ENCODE measurements around the gene EPB42. TPM values are rescaled to one million over a fixed set of nuclear protein-coding genes. Genes with fewer than 3 reads are reported as not detected.

EPB42 gene
- total RNA-seq, 1 experiment from 2014 or later: not detected

DNA sequence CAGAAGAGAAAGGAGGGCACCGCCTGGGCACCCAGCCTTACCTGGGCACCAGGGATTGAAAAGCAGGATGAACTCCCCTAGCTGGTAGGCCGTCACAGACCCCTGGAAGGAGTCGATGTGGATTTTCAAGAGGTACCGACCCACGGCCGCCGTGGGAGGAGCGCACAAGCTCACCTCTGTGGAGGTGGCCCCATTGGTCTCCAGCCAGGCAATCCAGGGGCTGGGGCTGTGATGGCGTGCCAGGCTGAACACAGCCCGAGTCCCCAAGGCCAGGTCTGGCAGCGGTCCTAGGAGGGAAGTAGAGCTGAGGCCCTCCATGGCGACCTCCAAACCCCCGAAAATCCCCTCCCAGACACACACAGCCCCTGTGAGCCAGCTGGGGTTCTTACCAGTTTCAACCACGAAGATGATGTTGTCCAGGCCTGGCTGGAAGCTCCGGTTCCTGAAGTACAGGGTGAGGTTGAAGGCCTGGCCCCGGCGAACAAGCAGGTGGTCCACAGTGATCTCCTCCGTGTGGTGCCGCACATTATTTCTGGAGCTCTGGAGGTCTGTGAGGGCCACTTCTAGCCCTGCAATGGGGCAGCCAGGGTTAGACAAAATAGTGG is 39.3 kb upstream of the EPB42 start:
- TF ChIP-seq SP1 (IDR thresholded peaks at IDR 0.05; ENCODE audit: low read depth): no peak
- no peak for TF ChIP-seq JUND (IDR thresholded peaks at IDR 0.05)
- no peak for TF ChIP-seq SIN3A (IDR thresholded peaks at IDR 0.05; ENCODE audit: low read depth)
- no peak for TF ChIP-seq YY1 (IDR thresholded peaks at IDR 0.05; ENCODE audit: extremely low read depth, insufficient replicate concordance, low read depth, low read length)
- no peak for TF ChIP-seq ELF1 (IDR thresholded peaks at IDR 0.05; ENCODE audit: borderline replicate concordance, low read depth)
- no peak for TF ChIP-seq EGR1 (IDR thresholded peaks at IDR 0.05; ENCODE audit: low read depth)
- no peak for TF ChIP-seq EZH2 (IDR thresholded peaks at IDR 0.05)
- TF ChIP-seq, protein P1, sequence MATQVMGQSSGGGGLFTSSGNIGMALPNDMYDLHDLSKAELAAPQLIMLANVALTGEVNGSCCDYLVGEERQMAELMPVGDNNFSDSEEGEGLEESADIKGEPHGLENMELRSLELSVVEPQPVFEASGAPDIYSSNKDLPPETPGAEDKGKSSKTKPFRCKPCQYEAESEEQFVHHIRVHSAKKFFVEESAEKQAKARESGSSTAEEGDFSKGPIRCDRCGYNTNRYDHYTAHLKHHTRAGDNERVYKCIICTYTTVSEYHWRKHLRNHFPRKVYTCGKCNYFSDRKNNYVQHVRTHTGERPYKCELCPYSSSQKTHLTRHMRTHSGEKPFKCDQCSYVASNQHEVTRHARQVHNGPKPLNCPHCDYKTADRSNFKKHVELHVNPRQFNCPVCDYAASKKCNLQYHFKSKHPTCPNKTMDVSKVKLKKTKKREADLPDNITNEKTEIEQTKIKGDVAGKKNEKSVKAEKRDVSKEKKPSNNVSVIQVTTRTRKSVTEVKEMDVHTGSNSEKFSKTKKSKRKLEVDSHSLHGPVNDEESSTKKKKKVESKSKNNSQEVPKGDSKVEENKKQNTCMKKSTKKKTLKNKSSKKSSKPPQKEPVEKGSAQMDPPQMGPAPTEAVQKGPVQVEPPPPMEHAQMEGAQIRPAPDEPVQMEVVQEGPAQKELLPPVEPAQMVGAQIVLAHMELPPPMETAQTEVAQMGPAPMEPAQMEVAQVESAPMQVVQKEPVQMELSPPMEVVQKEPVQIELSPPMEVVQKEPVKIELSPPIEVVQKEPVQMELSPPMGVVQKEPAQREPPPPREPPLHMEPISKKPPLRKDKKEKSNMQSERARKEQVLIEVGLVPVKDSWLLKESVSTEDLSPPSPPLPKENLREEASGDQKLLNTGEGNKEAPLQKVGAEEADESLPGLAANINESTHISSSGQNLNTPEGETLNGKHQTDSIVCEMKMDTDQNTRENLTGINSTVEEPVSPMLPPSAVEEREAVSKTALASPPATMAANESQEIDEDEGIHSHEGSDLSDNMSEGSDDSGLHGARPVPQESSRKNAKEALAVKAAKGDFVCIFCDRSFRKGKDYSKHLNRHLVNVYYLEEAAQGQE (IDR thresholded peaks at IDR 0.05; ENCODE audit: low read depth): no peak
- CTCF ChIA-PET: interaction anchor here (1.6 kb wide), 1 partner anchor 35 kb away, joined by 6 read pairs; no protein-coding TSS in a partner anchor

More for the DNA sequence above, 39.3 kb upstream of the EPB42 start:
- BruUV-seq (replicated peaks): no TSS peak
- ATAC-seq: no peak
- Histone ChIP-seq H3K9me3 (ENCODE audit: control insufficient read depth in 1 of 2, insufficient read depth in 1 of 2, low read depth in 1 of 2, low read length in 2 of 2) (no peaks in the 10 kb centered on the region), H3K9ac (ENCODE audit: low read length) (no peak overlapping the region), H2AFZ (ENCODE audit: low read depth, low read length, poor library complexity, severe bottlenecking) (no peak overlapping the region), H3K4me1 (ENCODE audit: control insufficient read depth in 1 of 2, insufficient read depth in 2 of 2, low read length in 2 of 2) (no peaks in the 10 kb centered on the region), H3K4me2 (ENCODE audit: low read length) (no peak overlapping the region), H4K20me1 (ENCODE audit: insufficient read depth) (no peaks in the 10 kb centered on the region), H3K4me3 (replicated peaks in 1 of 2; ENCODE audit: low read depth in 1 of 2, low read length in 2 of 2) (no peak overlapping the region), H3K27me3 (ENCODE audit: insufficient read depth, low read length) (peaks cover 17% of the 10 kb centered on the region; the same call in 1 of the 2 replicates), H3K9me2 (ENCODE audit: insufficient read depth) (no peaks in the 10 kb centered on the region), H3K27ac (ENCODE audit: low read depth, low read length) (no peak overlapping the region), H3K79me2 (ENCODE audit: insufficient read depth, low read length) (no peaks in the 10 kb centered on the region), H3K36me3 (ENCODE audit: control insufficient read depth in 1 of 2, insufficient read depth in 2 of 2, low read length in 2 of 2) (no peaks in the 10 kb centered on the region)
- no peak for DNase-seq (ENCODE audit: low read depth, low spot score)
- ChIA-PET POLR2A (no interaction called here), RAD21 (ENCODE audit: low non-redundant PET in 1 of 2, low total read pairs in 2 of 2, uncharacterized antibody in 2 of 2, unreplicated experiment in 2 of 2) (no interaction called here)
- intact Hi-C loops (cut with micrococcal nuclease): no loop called here

All from HCT116 (cell line).